Right kidney (tissue), 9 donors: ENCODE data around the gene NEUROD4.
"Not testable (repeated sequence)": the region's sequence is repeated elsewhere in the genome, so short reads cannot be mapped to it uniquely, and the experiment has no call there.

ENCODE experiments used
- DNase-seq: peaks from one replicate; pipeline ENCODE4 v3.0.0-alpha.2; 2016
- long read RNA-seq, 8 donors: transcript quantifications; one replicate each; lab custom pipeline, GENCODE V29; 2026

The NEUROD4 gene
- long read RNA-seq, donor 1 = 0 reads
- long read RNA-seq, donor 2 = 0 reads
- long read RNA-seq, donor 3 = 0 reads
- long read RNA-seq, donor 4 = 0 reads
- long read RNA-seq, donor 5 = 0 reads
- long read RNA-seq, donor 6 = 0 reads
- long read RNA-seq, donor 7 = 0 reads
- long read RNA-seq, donor 8 = 0 reads

- DNase-seq = peak; percentile 61
These were observed at the start of gene NEUROD4 for GRCh38 chr12:55019784-55020183. Gene NEUROD4 (plus strand): TSS chr12:55019974. CDS start chr12:55026440, 6,466 bp downstream.

- no peak for DNase-seq
These were observed 49.0 kb upstream of the NEUROD4 start for GRCh38 chr12:54970741-54971140.

GRCh38 chr12:54973556-54973955 lies 46.2 kb upstream of the NEUROD4 start:
- no peak for DNase-seq

- DNase-seq = no peak
These were observed 45.5 kb upstream of the NEUROD4 start for GRCh38 chr12:54974279-54974678.

GRCh38 chr12:54975272-54975671 lies 44.5 kb upstream of the NEUROD4 start:
- no peak for DNase-seq

- DNase-seq = no peak
These were observed 43.9 kb upstream of the NEUROD4 start for GRCh38 chr12:54975875-54976274.

- DNase-seq = no peak
These were observed 42.6 kb upstream of the NEUROD4 start for GRCh38 chr12:54977155-54977554.

GRCh38 chr12:54977857-54978256 lies 41.9 kb upstream of the NEUROD4 start:
- DNase-seq = no peak

GRCh38 chr12:54980341-54980740 lies 39.4 kb upstream of the NEUROD4 start:
- no peak for DNase-seq

- DNase-seq = no peak
These were observed 38.0 kb upstream of the NEUROD4 start for GRCh38 chr12:54981796-54982195.

GRCh38 chr12:54983536-54984101 lies 36.2 kb upstream of the NEUROD4 start:
- DNase-seq = no peak

GRCh38 chr12:54984658-54985376 lies 35.0 kb upstream of the NEUROD4 start, which contains the start of gene TESPA1:
Gene TESPA1 (minus strand): TSS chr12:54984762. CDS start chr12:54974562, 10,200 bp downstream.
- DNase-seq = no peak

- DNase-seq = not testable (repeated sequence)
These were observed 33.0 kb upstream of the NEUROD4 start for GRCh38 chr12:54986773-54987172.

GRCh38 chr12:54987611-54988231 lies 32.1 kb upstream of the NEUROD4 start:
- no peak for DNase-seq

GRCh38 chr12:54988402-54989054 lies 31.2 kb upstream of the NEUROD4 start:
- DNase-seq = no peak

- no peak for DNase-seq
These were observed 29.9 kb upstream of the NEUROD4 start for GRCh38 chr12:54989829-54990228.

- DNase-seq = no peak
These were observed 28.4 kb upstream of the NEUROD4 start for GRCh38 chr12:54991161-54991990.

- no peak for DNase-seq
These were observed 27.8 kb upstream of the NEUROD4 start for GRCh38 chr12:54991991-54992375.

GRCh38 chr12:54993181-54993835 lies 26.5 kb upstream of the NEUROD4 start:
- no peak for DNase-seq

- DNase-seq = no peak
These were observed 23.6 kb upstream of the NEUROD4 start for GRCh38 chr12:54996205-54996604.

- no peak for DNase-seq
These were observed 21.7 kb upstream of the NEUROD4 start for GRCh38 chr12:54997929-54998522.
